ENCODE results near the gene APOA1. TPM values are rescaled to one million over a fixed set of nuclear protein-coding genes. Genes with fewer than 3 reads are reported as not detected.
A peak's percentile ranks its signal among the peaks of the same experiment; 100 is the strongest.

The APOA1 gene
- total RNA-seq, 1 donor = under 0.01 TPM

- no peaks in the 10 kb centered on the region for H3K79me2 ChIP-seq (ENCODE audit: insufficient read depth, low read length)
- H3K27me3 ChIP-seq (ENCODE audit: insufficient read depth, low read length) = no peaks in the 10 kb centered on the region
- no peak overlapping the region for H3K27ac ChIP-seq (ENCODE audit: low read depth, low read length)
- TF ChIP-seq, protein P1, sequence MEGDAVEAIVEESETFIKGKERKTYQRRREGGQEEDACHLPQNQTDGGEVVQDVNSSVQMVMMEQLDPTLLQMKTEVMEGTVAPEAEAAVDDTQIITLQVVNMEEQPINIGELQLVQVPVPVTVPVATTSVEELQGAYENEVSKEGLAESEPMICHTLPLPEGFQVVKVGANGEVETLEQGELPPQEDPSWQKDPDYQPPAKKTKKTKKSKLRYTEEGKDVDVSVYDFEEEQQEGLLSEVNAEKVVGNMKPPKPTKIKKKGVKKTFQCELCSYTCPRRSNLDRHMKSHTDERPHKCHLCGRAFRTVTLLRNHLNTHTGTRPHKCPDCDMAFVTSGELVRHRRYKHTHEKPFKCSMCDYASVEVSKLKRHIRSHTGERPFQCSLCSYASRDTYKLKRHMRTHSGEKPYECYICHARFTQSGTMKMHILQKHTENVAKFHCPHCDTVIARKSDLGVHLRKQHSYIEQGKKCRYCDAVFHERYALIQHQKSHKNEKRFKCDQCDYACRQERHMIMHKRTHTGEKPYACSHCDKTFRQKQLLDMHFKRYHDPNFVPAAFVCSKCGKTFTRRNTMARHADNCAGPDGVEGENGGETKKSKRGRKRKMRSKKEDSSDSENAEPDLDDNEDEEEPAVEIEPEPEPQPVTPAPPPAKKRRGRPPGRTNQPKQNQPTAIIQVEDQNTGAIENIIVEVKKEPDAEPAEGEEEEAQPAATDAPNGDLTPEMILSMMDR (IDR thresholded peaks at IDR 0.05; ENCODE audit: extremely low read depth, low read depth, low read length) = no peak
- no peaks in the 10 kb centered on the region for H3K9me3 ChIP-seq (ENCODE audit: low read depth, low read length)
- no peak overlapping the region for H2AFZ ChIP-seq (ENCODE audit: low read length)
- DNase-seq (ENCODE audit: insufficient read length, low spot score, missing footprints) = no peak
- H3K4me1 ChIP-seq (ENCODE audit: insufficient read depth, low read length) = peaks cover 9% of the 10 kb centered on the region
- H3K4me3 ChIP-seq (ENCODE audit: insufficient read depth, low read length) = no peak overlapping the region
- H3K36me3 ChIP-seq (ENCODE audit: insufficient read depth, low read length) = no peaks in the 10 kb centered on the region
- no peak overlapping the region for H3K4me2 ChIP-seq (ENCODE audit: insufficient read depth, low read length)
- H4K20me1 ChIP-seq (ENCODE audit: insufficient read depth, low read length) = no peaks in the 10 kb centered on the region
These were observed 4.0 kb downstream of the APOA1 start for GRCh38 chr11:116833491-116833815.

DNA sequence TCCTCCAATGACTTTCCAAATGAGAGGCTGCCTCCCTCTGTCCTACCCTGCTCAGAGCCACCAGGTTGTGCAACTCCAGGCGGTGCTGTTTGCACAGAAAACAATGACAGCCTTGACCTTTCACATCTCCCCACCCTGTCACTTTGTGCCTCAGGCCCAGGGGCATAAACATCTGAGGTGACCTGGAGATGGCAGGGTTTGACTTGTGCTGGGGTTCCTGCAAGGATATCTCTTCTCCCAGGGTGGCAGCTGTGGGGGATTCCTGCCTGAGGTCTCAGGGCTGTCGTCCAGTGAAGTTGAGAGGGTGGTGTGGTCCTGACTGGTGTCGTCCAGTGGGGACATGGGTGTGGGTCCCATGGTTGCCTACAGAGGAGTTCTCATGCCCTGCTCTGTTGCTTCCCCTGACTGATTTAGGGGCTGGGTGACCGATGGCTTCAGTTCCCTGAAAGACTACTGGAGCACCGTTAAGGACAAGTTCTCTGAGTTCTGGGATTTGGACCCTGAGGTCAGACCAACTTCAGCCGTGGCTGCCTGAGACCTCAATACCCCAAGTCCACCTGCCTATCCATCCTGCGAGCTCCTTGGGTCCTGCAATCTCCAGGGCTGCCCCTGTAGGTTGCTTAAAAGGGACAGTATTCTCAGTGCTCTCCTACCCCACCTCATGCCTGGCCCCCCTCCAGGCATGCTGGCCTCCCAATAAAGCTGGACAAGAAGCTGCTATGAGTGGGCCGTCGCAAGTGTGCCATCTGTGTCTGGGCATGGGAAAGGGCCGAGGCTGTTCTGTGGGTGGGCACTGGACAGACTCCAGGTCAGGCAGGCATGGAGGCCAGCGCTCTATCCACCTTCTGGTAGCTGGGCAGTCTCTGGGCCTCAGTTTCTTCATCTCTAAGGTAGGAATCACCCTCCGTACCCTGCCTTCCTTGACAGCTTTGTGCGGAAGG lies 4.8 kb downstream of the APOA1 start:
- TF ChIP-seq, protein P1 (IDR thresholded peaks at IDR 0.05; ENCODE audit: extremely low read depth, low read depth, low read length) = no peak
- Histone ChIP-seq H3K36me3 (ENCODE audit: insufficient read depth, low read length) (no peaks in the 10 kb centered on the region), H2AFZ (ENCODE audit: low read length) (no peak overlapping the region)

GRCh38 chr11:116831790-116832349 lies 5.6 kb downstream of the APOA1 start:
- Histone ChIP-seq H2AFZ (ENCODE audit: low read length) (no peak overlapping the region), H3K36me3 (ENCODE audit: insufficient read depth, low read length) (no peaks in the 10 kb centered on the region), H3K4me1 (ENCODE audit: insufficient read depth, low read length) (peaks cover 9% of the 10 kb centered on the region), H3K27me3 (ENCODE audit: insufficient read depth, low read length) (no peaks in the 10 kb centered on the region), H3K4me3 (ENCODE audit: insufficient read depth, low read length) (no peak overlapping the region), H3K4me2 (ENCODE audit: insufficient read depth, low read length) (no peak overlapping the region), H3K9me3 (ENCODE audit: low read depth, low read length) (no peaks in the 10 kb centered on the region), H3K27ac (ENCODE audit: low read depth, low read length) (no peak overlapping the region), H4K20me1 (ENCODE audit: insufficient read depth, low read length) (no peaks in the 10 kb centered on the region), H3K79me2 (ENCODE audit: insufficient read depth, low read length) (no peaks in the 10 kb centered on the region)
- TF ChIP-seq, protein P1 (IDR thresholded peaks at IDR 0.05; ENCODE audit: extremely low read depth, low read depth, low read length) = no peak
- no peak for DNase-seq (ENCODE audit: insufficient read length, low spot score, missing footprints)

More for the DNA sequence above, 4.8 kb downstream of the APOA1 start:
- H3K27ac ChIP-seq (ENCODE audit: low read depth, low read length) = no peak overlapping the region
- H3K27me3 ChIP-seq (ENCODE audit: insufficient read depth, low read length) = no peaks in the 10 kb centered on the region
- H3K4me2 ChIP-seq (ENCODE audit: insufficient read depth, low read length) = no peak overlapping the region
- no peak overlapping the region for H3K4me3 ChIP-seq (ENCODE audit: insufficient read depth, low read length)
- DNase-seq (ENCODE audit: insufficient read length, low spot score, missing footprints) = peak; percentile 79
- H4K20me1 ChIP-seq (ENCODE audit: insufficient read depth, low read length) = no peaks in the 10 kb centered on the region
- no peaks in the 10 kb centered on the region for H3K79me2 ChIP-seq (ENCODE audit: insufficient read depth, low read length)
- H3K4me1 ChIP-seq (ENCODE audit: insufficient read depth, low read length) = peaks cover 9% of the 10 kb centered on the region
- no peaks in the 10 kb centered on the region for H3K9me3 ChIP-seq (ENCODE audit: low read depth, low read length)

- no peak for DNase-seq (ENCODE audit: insufficient read length, low spot score, missing footprints)
- no peaks in the 10 kb centered on the region for H4K20me1 ChIP-seq (ENCODE audit: insufficient read depth, low read length)
- H3K4me3 ChIP-seq (ENCODE audit: insufficient read depth, low read length) = no peak overlapping the region
- H3K4me2 ChIP-seq (ENCODE audit: insufficient read depth, low read length) = no peak overlapping the region
- no peaks in the 10 kb centered on the region for H3K79me2 ChIP-seq (ENCODE audit: insufficient read depth, low read length)
- TF ChIP-seq, protein P1 (IDR thresholded peaks at IDR 0.05; ENCODE audit: extremely low read depth, low read depth, low read length) = no peak
- H2AFZ ChIP-seq (ENCODE audit: low read length) = no peak overlapping the region
- H3K36me3 ChIP-seq (ENCODE audit: insufficient read depth, low read length) = no peaks in the 10 kb centered on the region
- peaks cover 9% of the 10 kb centered on the region for H3K4me1 ChIP-seq (ENCODE audit: insufficient read depth, low read length)
- H3K9me3 ChIP-seq (ENCODE audit: low read depth, low read length) = no peaks in the 10 kb centered on the region
- no peak overlapping the region for H3K27ac ChIP-seq (ENCODE audit: low read depth, low read length)
- no peaks in the 10 kb centered on the region for H3K27me3 ChIP-seq (ENCODE audit: insufficient read depth, low read length)
These were observed 7.1 kb downstream of the APOA1 start for GRCh38 chr11:116830184-116830912.

All from osteoblast (primary cell).